HepG2 (cell line): ENCODE results near the gene BACH1. TPM values are rescaled to one million over a fixed set of nuclear protein-coding genes. Genes with fewer than 3 reads are reported as not detected.

ENCODE experiments used
- ATAC-seq: fragments of 200-7000 bp; cut with Tn5 transposase; 3 replicates; pipeline ENCODE4 v1.9.1; 2020; ENCODE audit warnings: mild to moderate bottlenecking, moderate library complexity
- BruUV-seq: library from RNA; stranded (reverse); fragments of 400-500 nt; replicated peaks from 2 replicates; lab custom pipeline; 2021; lab: Mats Ljungman, UMichigan
- CTCF ChIA-PET: fragments of 300-600 bp; formaldehyde crosslinking; extraction: SDS; loops from one replicate; lab custom pipeline; 2021; ENCODE audit warnings: low total read pairs, inconsistent platforms, low intra/inter-chr PET ratio; lab: Yijun Ruan, JAX
- POLR2A ChIA-PET: fragments of 350-600 bp; sonication (Branson Sonifier 250); formaldehyde crosslinking; loops from one replicate; lab custom pipeline; 2020; ENCODE audit warnings: antibody characterized with exemption, inconsistent platforms; lab: Yijun Ruan, JAX
- DNase-seq: peaks from one replicate; pipeline ENCODE4 v3.0.0-alpha.2; 2015; ENCODE audit warnings: low spot score
- FAIRE-seq: peaks from 3 replicates; lab custom pipeline; 2011; peaks lifted over from hg19 to GRCh38; lab: Jason Lieb, UNC
- H2AFZ ChIP-seq: one replicate; pipeline ENCODE4 v1.6.1; 2011; ENCODE audit warnings: low read length, inconsistent platforms
- H3K27ac ChIP-seq: fragments of 300-600 bp; 3 replicates; pipeline ENCODE4 v1.8.0; 2011; ENCODE audit warnings: mixed run types, mild to moderate bottlenecking, mixed read lengths, low read length, inconsistent platforms; ENCODE audit not compliant: insufficient read depth; ENCODE audit errors: extremely low read length
- H3K27me3 ChIP-seq, 2 experiments: fragments of 200-600 bp in 1 of 2; 2 replicates in 1 of 2; 3 replicates in 1 of 2; pipeline versions ENCODE4 v1.6.0 to v1.8.0; 2011; ENCODE audit warnings: low read length in 2 of 2, mild to moderate bottlenecking in 2 of 2, moderate library complexity in 2 of 2, inconsistent platforms in 1 of 2; ENCODE audit not compliant: insufficient read depth in 2 of 2, control insufficient read depth in 1 of 2
- H3K36me3 ChIP-seq, 2 experiments: fragments of 200-600 bp in 1 of 2; replicated peaks in 1 of 2; 2 replicates in 1 of 2; 3 replicates in 1 of 2; pipeline versions ENCODE4 v1.5.1 to v1.8.0; 2011; ENCODE audit warnings: low read length in 2 of 2, inconsistent platforms in 1 of 2; ENCODE audit not compliant: insufficient read depth in 2 of 2, control insufficient read depth in 1 of 2
- H3K4me1 ChIP-seq: 2 replicates; pipeline ENCODE4 v1.5.1; 2012; ENCODE audit warnings: low read length, inconsistent platforms; ENCODE audit not compliant: insufficient read depth
- H3K4me2 ChIP-seq: 2 replicates; pipeline ENCODE4 v1.6.0; 2011; ENCODE audit warnings: low read depth, low read length, inconsistent platforms
- H3K4me3 ChIP-seq, 3 experiments: fragments of 200-600 bp in 1 of 3; sonication (generic), shearing (Covaris generic) in 1 of 3; replicated peaks in 1 of 3; 2 replicates each; pipeline ENCODE4 v1.5.1; 2011 to 2016; ENCODE audit warnings: low read length in 3 of 3, inconsistent platforms in 2 of 3, low read depth in 2 of 3, mild to moderate bottlenecking in 2 of 3, control low read depth in 1 of 3, mixed read lengths in 1 of 3; ENCODE audit not compliant: insufficient read depth in 1 of 3
- H3K79me2 ChIP-seq: one replicate; pipeline ENCODE4 v1.6.1; 2011; ENCODE audit warnings: low read length, inconsistent platforms; ENCODE audit not compliant: insufficient read depth
- H3K9ac ChIP-seq: 2 replicates; pipeline ENCODE4 v1.6.0; 2011; ENCODE audit warnings: mild to moderate bottlenecking, low read depth, low read length, inconsistent platforms; ENCODE audit not compliant: insufficient read depth
- H3K9me3 ChIP-seq: 2 replicates; pipeline ENCODE4 v1.5.1; 2012; ENCODE audit warnings: mild to moderate bottlenecking, low read length
- H4K20me1 ChIP-seq: 2 replicates; pipeline ENCODE4 v1.6.0; 2011; ENCODE audit warnings: inconsistent platforms, mild to moderate bottlenecking, low read length, moderate library complexity; ENCODE audit not compliant: insufficient read depth
- BRD4 ChIP-seq: sonication (generic); formaldehyde crosslinking; IDR thresholded peaks from 2 replicates; pipeline ENCODE4 v1.4.0; 2020; ENCODE audit warnings: missing genetic modification reagents
- ELF1 ChIP-seq: sonication (generic); formaldehyde crosslinking; IDR thresholded peaks from 2 replicates; pipeline ENCODE4 v1.4.0; 2020; ENCODE audit warnings: missing genetic modification reagents
- LCORL ChIP-seq, 2 experiments: fragments of 450-650 bp in 1 of 2; sonication (generic) in 1 of 2; formaldehyde crosslinking in 1 of 2; IDR thresholded peaks; 2 replicates each; pipeline versions ENCODE4 v1.5.0 to v1.6.1; 2017 to 2020; ENCODE audit warnings: antibody characterized with exemption in 1 of 2, missing genetic modification reagents in 1 of 2
- ZFP90 ChIP-seq: sonication (generic); formaldehyde crosslinking; IDR thresholded peaks from 2 replicates; pipeline ENCODE4 v1.8.0; 2022; ENCODE audit warnings: missing genetic modification reagents, mild to moderate bottlenecking, inconsistent platforms, borderline replicate concordance
- ZNF205 ChIP-seq: IDR thresholded peaks from 2 replicates; pipeline ENCODE4 v1.6.1; 2018; ENCODE audit warnings: missing biosample characterization, missing genetic modification reagents
- ZNF230 ChIP-seq: sonication (generic); formaldehyde crosslinking; IDR thresholded peaks from 2 replicates; pipeline ENCODE4 v1.4.0; 2020; ENCODE audit warnings: mild to moderate bottlenecking, missing genetic modification reagents
- ZNF441 ChIP-seq: sonication (generic); formaldehyde crosslinking; IDR thresholded peaks from 2 replicates; pipeline ENCODE4 v1.7.0; 2021; ENCODE audit warnings: missing genetic modification reagents, borderline replicate concordance
- ZNF496 ChIP-seq: sonication (generic); formaldehyde crosslinking; IDR thresholded peaks from 2 replicates; pipeline ENCODE4 v1.8.1; 2023; ENCODE audit warnings: mild to moderate bottlenecking, moderate library complexity, missing genetic modification reagents; ENCODE audit not compliant: insufficient replicate concordance
- ZNF850 ChIP-seq: sonication (generic); formaldehyde crosslinking; conservative IDR thresholded peaks from 2 replicates; pipeline ENCODE4 v1.9.0; 2021; ENCODE audit warnings: mild to moderate bottlenecking, missing genetic modification reagents
- in situ Hi-C: cut with HindIII; loops from 2 replicates; pipeline ENCODE4 v1.10.0; 2017; ENCODE audit warnings: low pct_unique_long_range_greater_than_20kb; ENCODE audit not compliant: extremely low pct_ligation_motif_present
- intact Hi-C: fragments of 100-400 bp; cut with micrococcal nuclease; formaldehyde crosslinking; loops from one replicate; pipeline ENCODE4 v1.10.0; 2022; ENCODE audit not compliant: unreplicated experiment
- polyA plus RNA-seq, 8 experiments: library from polyadenylated mRNA; depleted of rRNA in 3 of 8; stranded (reverse) in 7 of 8; unstranded in 1 of 8; fragments of >200 nt; fragmentation: Illumina TruSeq in 4 of 8; extraction: Trizol in 4 of 8; gene quantifications; 2 replicates each; pipeline versions ENCODE4 v1.2.1 to v1.2.3, GENCODE V29; 2011 to 2016; ENCODE audit warnings: low read depth in 4 of 8, missing spikeins in 1 of 8, mixed read lengths in 1 of 8; ENCODE audit not compliant: insufficient read depth in 1 of 8
- total RNA-seq, 5 experiments: library from RNA; depleted of rRNA; stranded (reverse); fragments of >200 nt; fragmentation: Illumina TruSeq; extraction: Trizol; gene quantifications; 2 replicates each; pipeline ENCODE4 v1.2.3, GENCODE V29; 2016; ENCODE audit warnings: low read depth in 1 of 5
- TF ChIP-seq, protein P1 (sequence below): sonication (generic); formaldehyde crosslinking; IDR thresholded peaks from 2 replicates; pipeline ENCODE4 v1.5.0; 2020; ENCODE audit warnings: missing genetic modification reagents
- TF ChIP-seq, protein P2 (sequence below): sonication (generic); formaldehyde crosslinking; IDR thresholded peaks from 2 replicates; pipeline ENCODE4 v1.4.0; 2020; ENCODE audit warnings: missing genetic modification reagents, borderline replicate concordance
- TF ChIP-seq, protein P3 (sequence below): sonication (generic); formaldehyde crosslinking; IDR thresholded peaks from 2 replicates; pipeline ENCODE4 v1.4.0; 2020; ENCODE audit warnings: missing genetic modification reagents

The BACH1 gene
- total and polyA plus RNA-seq, 2 of the 13 experiments (the other 11 are each of a cell fraction or from before 2014, with no cell fraction given) = 16.5 to 51.7 TPM

DNA sequence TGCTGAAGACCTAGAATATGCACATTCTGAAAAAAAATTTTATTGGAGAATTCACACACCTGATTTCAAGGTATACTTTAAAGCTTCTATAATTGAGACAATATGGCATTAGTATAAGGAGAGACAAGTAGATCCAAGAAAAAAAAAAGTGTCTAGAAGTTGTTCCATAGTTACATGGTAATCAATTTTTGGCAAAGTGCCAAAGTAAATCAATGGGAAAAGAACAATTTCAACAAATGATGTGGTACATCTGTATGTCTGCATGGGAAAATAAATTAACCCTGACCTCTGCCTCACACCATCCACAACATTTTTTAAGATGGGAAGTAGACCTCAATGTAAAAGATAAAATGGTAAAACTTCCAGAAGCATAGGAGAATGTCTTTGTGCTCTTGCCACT is 21.3 kb upstream of the BACH1 start:
- Histone ChIP-seq H3K4me1 (peaks cover 11% of the 10 kb centered on the region), H2AFZ (no peak overlapping the region)
- intact Hi-C loops (no loop called here), in situ Hi-C loops (no loop called here)
- TF ChIP-seq LCORL (IDR thresholded peaks at IDR 0.05) = peak; percentile 97
- no peak for TF ChIP-seq LCORL (CRISPR knock-in tag; IDR thresholded peaks at IDR 0.05)
- TF ChIP-seq, protein P1, sequence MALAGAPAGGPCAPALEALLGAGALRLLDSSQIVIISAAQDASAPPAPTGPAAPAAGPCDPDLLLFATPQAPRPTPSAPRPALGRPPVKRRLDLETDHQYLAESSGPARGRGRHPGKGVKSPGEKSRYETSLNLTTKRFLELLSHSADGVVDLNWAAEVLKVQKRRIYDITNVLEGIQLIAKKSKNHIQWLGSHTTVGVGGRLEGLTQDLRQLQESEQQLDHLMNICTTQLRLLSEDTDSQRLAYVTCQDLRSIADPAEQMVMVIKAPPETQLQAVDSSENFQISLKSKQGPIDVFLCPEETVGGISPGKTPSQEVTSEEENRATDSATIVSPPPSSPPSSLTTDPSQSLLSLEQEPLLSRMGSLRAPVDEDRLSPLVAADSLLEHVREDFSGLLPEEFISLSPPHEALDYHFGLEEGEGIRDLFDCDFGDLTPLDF (CRISPR knock-in tag) = no peak
- TF ChIP-seq, all 625 proteins: peak for 1
- ATAC-seq (no peak), DNase-seq (no peak), FAIRE-seq (no peak)
- no peak overlapping the region for H3K4me3 ChIP-seq
- BruUV-seq = no TSS peak
- H4K20me1 ChIP-seq = no peaks in the 10 kb centered on the region
- no peaks in the 10 kb centered on the region for H3K79me2 ChIP-seq
- H3K27ac ChIP-seq = no peak overlapping the region
- POLR2A ChIA-PET = no interaction called here
- no peaks in the 10 kb centered on the region for H3K9me3 ChIP-seq
- H3K36me3 ChIP-seq = no peaks in the 10 kb centered on the region
- CTCF ChIA-PET = no interaction called here
- no peak overlapping the region for H3K9ac ChIP-seq
- H3K4me2 ChIP-seq = no peak overlapping the region
- H3K27me3 ChIP-seq = no peaks in the 10 kb centered on the region

DNA sequence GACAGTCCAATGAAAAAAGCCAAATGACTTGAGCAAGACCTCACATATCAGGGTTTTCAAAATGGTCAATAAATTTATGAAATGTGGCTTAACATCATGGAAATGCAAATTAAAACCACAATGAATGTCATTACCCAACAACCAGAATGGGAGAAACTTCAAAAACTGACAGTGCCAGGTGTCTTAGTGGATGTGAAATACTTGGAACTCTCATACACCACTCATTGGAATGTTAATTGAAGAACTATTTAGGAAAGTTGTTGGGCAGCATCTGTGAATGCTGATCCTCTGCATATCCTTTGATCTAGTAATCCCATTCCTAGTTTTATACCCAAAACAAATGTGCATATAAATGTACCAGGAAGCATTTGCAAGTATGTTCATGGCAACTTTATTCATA is 19.2 kb upstream of the BACH1 start:
- Histone ChIP-seq H2AFZ (no peak overlapping the region), H3K4me2 (no peak overlapping the region), H4K20me1 (no peaks in the 10 kb centered on the region), H3K9me3 (no peaks in the 10 kb centered on the region), H3K36me3 (no peaks in the 10 kb centered on the region), H3K9ac (no peak overlapping the region), H3K4me3 (no peak overlapping the region), H3K4me1 (peaks cover 7% of the 10 kb centered on the region; the same call in 1 of the 2 replicates), H3K27ac (no peak overlapping the region), H3K27me3 (no peaks in the 10 kb centered on the region), H3K79me2 (no peaks in the 10 kb centered on the region)
- in situ Hi-C loops = no loop called here
- POLR2A ChIA-PET = no interaction called here
- CTCF ChIA-PET = no interaction called here
- intact Hi-C loops = no loop called here
- ATAC-seq (no peak), DNase-seq (no peak), FAIRE-seq (no peak)
- BruUV-seq = no TSS peak
- TF ChIP-seq ZNF205 (CRISPR knock-in tag) (no peak), ELF1 (no peak), ZNF441 (no peak), ZNF850 (CRISPR knock-in tag) (no peak), ZFP90 (CRISPR knock-in tag) (no peak), ZNF496 (no peak), ZNF230 (CRISPR knock-in tag) (no peak), BRD4 (no peak)
- TF ChIP-seq, protein P2, sequence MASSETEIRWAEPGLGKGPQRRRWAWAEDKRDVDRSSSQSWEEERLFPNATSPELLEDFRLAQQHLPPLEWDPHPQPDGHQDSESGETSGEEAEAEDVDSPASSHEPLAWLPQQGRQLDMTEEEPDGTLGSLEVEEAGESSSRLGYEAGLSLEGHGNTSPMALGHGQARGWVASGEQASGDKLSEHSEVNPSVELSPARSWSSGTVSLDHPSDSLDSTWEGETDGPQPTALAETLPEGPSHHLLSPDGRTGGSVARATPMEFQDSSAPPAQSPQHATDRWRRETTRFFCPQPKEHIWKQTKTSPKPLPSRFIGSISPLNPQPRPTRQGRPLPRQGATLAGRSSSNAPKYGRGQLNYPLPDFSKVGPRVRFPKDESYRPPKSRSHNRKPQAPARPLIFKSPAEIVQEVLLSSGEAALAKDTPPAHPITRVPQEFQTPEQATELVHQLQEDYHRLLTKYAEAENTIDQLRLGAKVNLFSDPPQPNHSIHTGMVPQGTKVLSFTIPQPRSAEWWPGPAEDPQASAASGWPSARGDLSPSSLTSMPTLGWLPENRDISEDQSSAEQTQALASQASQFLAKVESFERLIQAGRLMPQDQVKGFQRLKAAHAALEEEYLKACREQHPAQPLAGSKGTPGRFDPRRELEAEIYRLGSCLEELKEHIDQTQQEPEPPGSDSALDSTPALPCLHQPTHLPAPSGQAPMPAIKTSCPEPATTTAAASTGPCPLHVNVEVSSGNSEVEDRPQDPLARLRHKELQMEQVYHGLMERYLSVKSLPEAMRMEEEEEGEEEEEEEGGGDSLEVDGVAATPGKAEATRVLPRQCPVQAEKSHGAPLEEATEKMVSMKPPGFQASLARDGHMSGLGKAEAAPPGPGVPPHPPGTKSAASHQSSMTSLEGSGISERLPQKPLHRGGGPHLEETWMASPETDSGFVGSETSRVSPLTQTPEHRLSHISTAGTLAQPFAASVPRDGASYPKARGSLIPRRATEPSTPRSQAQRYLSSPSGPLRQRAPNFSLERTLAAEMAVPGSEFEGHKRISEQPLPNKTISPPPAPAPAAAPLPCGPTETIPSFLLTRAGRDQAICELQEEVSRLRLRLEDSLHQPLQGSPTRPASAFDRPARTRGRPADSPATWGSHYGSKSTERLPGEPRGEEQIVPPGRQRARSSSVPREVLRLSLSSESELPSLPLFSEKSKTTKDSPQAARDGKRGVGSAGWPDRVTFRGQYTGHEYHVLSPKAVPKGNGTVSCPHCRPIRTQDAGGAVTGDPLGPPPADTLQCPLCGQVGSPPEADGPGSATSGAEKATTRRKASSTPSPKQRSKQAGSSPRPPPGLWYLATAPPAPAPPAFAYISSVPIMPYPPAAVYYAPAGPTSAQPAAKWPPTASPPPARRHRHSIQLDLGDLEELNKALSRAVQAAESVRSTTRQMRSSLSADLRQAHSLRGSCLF (CRISPR knock-in tag) = no peak
- TF ChIP-seq, protein P3, sequence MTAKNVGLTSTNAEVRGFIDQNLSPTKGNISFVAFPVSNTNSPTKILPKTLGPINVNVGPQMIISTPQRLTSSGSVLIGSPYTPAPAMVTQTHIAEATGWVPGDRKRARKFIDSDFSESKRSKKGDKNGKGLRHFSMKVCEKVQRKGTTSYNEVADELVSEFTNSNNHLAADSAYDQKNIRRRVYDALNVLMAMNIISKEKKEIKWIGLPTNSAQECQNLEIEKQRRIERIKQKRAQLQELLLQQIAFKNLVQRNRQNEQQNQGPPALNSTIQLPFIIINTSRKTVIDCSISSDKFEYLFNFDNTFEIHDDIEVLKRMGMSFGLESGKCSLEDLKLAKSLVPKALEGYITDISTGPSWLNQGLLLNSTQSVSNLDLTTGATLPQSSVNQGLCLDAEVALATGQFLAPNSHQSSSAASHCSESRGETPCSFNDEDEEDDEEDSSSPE (CRISPR knock-in tag) = no peak
